Cortex of kidney (tissue), 1 donor: Measurements from ENCODE around the gene DMAC1.

ENCODE experiments used
- DNase-seq: peaks from one replicate; lab custom pipeline; 2025; lab: John Stamatoyannopoulos, UW

Gene DMAC1, protein sequence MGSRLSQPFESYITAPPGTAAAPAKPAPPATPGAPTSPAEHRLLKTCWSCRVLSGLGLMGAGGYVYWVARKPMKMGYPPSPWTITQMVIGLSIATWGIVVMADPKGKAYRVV

DNA sequence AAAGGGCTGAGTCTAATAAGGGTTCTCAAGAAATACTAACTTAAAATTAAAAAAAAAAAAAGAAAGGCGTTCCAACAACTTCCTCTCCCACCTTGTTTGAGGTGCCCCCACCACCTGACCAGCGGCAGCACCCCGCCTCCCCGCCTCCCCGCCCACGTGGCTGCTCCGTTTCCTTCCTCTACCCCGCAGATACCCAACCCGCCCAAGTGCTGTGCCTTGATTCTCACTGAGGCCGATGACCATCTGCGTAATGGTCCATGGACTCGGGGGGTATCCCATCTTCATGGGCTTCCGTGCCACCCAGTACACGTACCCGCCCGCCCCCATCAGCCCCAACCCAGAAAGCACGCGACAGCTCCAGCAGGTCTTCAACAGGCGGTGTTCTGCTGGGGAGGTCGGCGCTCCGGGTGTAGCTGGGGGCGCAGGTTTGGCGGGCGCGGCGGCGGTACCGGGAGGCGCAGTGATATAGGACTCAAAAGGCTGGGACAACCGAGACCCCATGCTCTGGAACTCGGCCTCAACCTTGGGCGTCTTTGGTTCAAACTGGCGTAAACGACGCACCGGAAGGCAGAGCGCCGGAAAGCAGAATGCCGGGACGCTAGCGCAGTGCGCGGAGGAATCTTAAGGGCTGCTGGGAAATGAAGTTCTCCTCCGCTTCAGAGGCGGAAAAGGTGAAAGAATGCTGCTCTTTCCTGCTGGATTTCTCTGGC lies at the start of gene DMAC1:
Gene DMAC1, minus strand, starts transcription at position 545 of the 710 bp plus-strand sequence. Its CDS starts 44 bp downstream, at position 501.
- no peak for DNase-seq

DNA sequence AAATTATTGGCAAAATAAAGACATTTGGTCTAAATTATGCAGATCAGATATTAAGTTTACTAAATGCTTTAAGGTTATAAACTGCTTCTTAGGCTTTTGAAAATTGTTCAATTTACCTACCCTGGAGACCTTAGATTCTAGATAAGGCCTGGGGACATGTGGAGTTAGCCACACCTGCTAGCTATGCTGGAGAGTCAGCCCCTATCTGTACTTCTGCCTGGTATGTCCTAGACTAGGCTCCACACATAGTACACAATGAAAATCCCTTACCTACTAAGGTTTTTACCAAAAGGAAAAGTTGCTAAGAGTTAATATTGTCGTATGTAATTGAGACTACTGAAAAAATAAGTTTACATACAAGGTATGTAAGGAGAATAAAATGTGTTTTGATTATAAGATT lies 49.8 kb upstream of the DMAC1 start:
- no peak for DNase-seq

DNA sequence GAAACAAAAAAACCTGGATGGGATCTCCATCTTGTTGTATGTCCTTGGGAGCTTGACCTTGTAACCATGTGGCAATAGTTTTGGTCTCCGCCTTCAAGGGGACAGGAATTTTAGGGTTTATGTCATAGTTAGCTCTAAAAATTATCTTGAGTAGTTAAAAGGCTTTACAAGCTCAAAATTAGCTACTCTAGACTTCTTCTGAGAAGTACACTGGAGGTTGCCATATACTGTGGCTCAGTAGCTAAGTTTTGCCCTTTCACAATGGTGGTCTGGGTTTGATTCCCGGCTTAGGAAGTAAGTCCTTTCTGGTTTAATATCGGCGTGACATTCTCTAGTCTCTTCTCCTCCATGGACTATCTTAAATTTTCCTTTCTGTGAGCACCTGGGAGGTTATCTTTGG lies 48.9 kb upstream of the DMAC1 start:
- DNase-seq, result no peak

DNA sequence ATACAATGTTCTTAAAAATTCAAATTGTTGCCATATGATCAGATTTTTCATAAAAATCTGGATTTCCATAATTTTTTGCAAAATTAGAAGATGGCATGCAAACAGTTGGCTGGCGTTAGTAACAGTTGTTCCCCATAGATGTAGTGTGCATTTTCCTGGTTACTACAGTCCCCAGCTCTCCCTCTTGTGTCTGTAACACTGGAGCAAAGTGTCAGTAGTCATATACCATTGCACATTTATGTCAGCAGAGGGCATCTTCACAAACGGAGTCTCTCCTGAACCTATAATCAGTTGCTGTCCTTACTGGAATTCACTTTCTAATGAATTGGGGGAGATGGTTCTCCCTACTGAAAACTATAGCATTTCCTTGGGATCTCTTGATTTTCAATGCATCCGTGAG lies 44.7 kb upstream of the DMAC1 start:
- DNase-seq, result no peak

DNA sequence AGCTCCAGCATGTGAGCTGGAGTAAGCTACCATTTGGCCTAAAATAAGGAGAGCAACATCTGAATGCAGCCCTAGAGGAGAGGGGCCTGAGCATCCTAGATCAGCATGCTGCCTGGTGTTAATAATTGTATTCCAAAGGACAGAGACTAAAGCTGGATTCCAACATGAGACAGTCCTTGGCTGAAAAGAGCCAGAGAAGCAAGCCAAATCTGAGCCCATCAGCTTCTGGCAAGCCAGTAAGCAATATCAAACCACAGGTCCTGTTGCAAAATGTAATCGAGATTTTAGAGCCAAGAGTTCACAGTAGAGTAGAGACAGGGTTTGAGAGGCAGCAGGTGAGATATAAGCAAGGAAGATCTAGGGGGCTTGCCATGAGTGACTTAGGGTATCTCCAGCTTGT lies 42.3 kb upstream of the DMAC1 start:
- no peak for DNase-seq

DNA sequence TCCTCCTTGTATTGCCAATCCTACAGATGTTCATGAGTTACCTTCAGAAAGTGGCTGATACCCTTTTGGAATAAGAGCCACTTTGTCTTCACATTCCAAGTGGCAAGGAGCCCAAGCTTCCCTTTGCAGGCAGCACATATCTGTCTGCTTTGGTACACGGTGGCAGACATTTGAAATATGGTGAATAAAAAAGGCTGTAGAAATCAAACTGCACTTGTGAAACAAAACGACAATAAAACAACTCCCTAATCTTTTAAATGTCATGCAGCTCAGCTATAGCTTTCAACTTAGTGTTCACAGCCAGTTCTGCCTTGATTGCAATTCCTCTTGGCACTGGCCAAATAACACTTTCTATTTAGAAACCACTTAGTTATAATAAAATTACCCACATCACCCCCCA lies 35.0 kb upstream of the DMAC1 start:
- DNase-seq, result no peak

DNA sequence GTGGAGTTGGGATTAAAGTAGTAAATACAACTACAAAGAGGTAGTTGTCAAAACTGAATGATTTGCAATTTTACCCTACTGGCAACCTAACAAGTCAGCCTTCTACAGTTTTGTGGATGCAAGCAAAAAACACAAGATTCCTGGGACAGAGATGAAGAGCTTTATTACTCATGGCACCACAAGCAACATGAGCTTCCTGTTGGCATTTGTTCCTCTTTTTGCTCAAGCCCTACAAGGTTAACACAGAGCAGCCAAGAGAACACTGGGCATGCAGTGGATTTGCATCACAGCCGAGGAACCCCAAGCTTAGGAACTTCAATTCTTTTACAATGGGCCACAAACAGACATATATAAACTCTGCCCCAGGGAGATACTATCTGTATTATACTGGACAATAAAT lies 28.8 kb upstream of the DMAC1 start:
- DNase-seq, result no peak

DNA sequence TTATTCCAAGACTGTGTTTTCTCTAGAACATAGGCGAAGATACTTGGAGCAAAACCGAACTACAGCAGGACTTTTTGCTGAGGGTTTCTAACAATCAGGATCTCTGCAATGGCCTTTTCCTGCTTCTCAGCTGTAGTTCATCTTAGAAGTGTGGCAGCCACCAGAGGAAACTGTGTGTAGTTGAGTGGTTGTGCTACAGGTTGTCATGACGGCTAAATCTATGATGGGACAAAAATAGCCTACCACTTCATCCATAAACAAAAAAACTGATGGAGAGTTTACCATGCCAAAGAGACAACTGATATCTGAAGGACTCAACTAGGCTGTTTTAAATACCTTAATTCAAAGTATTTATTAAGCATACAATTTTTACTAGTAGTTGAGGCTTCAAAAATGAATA lies 28.2 kb upstream of the DMAC1 start:
- DNase-seq, result no peak

DNA sequence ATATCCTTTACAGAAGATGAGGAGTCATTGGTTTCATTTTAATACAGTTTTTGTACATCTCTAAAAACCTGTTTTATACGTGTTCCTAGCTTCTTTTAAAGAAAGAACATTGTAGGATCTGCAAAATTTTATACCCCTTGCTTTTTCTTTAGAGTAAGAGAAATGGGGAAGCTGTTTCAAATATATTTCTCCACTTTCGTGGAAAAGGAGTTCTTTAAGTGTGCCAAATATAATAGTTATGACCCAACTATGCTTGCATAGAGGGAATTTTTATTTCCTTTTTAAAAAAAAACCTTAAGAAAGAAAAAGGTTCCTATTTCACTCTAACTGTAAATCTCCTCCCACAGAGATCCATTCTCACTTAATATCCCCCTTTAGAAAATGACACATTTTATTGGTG lies 27.5 kb upstream of the DMAC1 start:
- no peak for DNase-seq

DNA sequence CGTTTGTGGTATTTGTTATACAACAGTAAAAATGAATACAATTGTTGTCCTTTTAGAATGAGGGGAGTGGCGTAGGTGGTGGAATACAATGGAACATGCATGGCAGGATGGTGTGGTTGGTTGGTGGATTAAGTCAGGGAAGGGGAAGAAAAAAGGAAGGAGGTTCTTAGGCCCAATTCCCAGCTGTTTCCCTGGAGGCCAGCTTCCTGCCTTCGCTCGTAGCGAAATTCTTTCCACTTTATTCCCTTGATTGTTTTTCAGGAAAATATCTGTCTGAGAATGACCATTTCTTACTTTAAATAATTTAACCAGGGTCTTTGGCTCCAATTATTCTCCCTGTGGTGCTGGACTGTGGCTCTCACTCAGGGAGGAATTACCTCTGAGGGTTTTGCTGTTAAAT lies 24.1 kb upstream of the DMAC1 start:
- DNase-seq, result no peak

DNA sequence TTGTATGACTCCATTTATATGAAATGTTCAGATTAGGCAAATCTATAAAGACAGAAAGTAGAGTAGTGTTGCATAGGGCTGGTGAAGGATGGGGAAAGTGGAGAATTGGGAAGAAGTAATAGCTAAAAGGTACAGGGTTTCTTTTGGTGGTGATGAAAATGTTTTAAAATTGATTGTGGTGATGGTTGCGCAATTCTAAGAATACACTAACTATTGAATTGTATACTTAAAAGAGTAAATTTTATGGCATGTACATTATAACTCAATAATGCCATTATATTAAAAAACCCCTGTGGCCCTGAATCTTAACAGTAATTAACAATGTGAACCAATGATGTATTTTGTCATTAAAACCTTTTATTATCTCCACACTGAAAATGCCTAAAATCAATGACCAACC lies 20.4 kb upstream of the DMAC1 start:
- DNase-seq, result no peak

DNA sequence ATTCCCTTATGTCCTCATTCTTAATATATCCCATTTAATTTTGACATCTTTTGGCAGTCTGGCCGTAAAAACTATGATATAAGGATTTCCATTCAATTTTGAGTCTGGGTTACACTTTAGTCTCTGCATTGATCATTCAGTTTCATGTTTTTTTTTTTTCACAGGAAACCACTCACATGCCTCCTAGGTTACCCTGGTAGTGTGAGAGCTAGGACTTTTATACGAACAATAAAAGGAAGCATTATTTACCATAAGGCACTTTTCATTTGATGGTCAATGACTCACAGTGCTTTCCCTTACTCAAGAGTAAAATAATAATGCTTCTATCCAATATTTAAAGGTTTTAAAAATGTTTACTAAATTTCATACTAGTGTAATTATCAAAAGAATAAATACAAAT lies 16.4 kb upstream of the DMAC1 start:
- no peak for DNase-seq

DNA sequence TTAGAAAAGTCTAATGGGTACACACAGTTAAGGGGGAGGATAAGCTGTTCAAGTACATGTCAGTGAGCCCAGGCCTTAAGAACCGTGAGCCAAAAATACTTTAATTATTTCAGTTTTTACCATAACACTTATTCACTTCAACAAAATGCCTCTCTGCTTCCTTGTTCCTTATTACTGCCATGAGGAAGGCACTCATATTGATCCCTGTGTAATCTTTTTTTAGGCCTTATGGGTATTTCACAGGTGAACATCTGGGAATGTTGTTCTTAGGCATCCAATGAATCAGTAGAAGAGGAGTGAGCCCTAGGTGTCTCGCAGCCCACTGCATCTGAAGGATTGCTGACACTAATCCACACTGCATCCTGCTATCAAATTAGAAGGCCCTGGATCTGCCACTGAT lies 13.5 kb upstream of the DMAC1 start:
- no peak for DNase-seq

DNA sequence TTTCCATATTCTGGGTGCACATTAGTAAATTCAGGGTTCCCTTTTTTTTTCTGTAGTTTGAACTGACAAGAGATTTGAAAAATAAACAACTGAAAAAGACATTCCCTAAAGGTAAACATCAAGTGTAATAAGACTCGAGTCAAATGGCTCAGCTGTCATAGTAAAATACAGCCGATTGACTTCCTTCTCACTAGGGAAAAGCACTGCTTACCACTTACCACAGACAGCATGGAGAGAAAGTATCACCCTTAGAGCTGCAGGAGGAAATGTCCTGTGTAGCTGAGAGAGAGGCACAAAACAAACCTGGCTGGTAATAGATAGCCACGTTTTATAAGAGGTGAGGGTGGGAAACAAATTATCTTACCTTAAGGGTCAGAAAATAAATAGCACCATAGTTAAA lies 12.1 kb upstream of the DMAC1 start:
- no peak for DNase-seq

DNA sequence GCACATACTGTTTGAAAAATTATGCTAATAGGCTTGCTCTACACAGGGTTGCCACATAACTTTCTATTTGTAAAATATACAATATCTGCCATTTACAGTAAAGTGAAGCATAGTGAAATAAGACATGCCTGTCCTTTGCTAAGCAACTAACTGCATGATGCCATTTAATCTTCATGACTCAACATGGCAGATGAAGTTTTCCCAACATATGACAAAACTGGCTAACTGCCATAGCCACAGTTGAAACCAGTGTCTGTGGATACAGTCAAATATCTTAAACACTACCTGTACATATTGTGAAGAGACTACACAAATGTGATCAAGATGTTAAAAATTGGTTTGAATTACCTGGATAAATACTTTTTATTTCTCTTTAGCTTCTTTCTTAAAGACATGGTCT lies 3.1 kb upstream of the DMAC1 start:
- DNase-seq, result no peak

DNA sequence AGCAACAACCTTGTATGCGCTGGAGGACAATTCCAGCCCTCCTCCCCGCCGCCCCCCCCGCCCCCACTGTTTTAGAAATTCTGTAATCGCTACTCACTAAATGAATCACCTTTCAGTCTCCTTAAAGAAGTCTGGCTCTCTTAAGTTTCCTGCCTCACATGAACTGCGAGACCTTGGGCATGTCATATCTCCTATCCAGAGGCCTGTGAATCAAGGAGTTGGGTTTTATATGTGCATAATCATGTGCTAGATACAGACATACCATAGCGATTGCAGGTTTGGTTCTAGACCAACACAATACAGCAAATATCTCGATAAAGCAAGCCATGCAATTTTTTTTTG lies 337 bp upstream of the DMAC1 start:
- no peak for DNase-seq

DNA sequence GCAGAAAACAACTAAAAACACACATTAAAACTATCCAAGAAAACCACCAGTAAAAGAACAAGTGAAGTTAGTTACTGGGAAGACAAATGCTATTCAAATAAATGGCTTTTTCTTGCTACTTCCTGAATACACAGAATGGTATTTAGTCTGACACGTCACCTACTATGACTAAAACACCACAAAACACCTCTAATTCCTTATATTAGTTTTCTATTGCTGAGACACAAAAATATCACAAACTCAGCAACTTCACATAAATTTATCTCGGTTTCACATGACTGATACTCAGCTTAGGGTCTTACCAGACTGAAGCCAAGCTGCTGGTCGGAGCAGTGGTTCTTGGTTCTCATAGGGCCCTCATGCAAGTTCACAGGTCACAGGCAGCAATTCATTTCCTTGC lies 5.4 kb downstream of the DMAC1 start:
- DNase-seq, result no peak

DNA sequence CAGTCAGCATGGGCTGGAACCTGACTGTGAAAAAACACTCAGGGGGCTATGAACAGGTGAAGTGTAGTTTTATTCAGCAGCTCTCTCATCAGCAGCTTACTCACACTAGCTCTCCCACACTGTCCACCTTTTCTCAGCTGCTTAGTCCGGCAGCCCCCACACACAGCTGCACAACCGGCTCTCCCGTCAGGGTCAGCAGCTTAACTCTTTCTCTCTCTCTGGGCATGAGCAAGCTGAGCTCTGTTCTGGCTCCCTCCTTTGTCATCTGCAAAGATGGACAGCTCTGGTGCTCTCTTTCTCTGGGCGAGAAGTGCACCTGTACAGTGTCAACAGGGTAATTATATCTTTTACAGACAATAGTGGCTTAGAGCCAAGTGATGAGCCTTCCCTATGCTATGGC lies 8.2 kb downstream of the DMAC1 start:
- DNase-seq, result no peak

DNA sequence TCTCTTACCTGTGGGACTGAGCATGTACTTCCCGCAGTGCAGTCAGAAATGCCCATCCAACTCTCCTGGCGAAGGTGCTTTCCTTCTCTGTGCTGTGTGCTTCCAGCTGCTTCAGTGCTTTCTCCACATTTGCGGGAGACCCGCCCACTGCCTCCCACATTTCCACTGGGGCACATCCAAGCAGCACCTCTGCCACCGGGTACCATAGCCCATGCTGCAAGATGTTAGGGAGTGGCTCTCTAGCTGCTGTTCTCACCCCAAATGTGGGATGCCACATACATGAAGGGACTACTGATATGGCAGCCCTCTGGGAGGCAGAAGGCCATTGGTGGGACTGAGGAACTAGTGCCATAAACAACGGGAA lies 8.8 kb downstream of the DMAC1 start:
- no peak for DNase-seq

DNA sequence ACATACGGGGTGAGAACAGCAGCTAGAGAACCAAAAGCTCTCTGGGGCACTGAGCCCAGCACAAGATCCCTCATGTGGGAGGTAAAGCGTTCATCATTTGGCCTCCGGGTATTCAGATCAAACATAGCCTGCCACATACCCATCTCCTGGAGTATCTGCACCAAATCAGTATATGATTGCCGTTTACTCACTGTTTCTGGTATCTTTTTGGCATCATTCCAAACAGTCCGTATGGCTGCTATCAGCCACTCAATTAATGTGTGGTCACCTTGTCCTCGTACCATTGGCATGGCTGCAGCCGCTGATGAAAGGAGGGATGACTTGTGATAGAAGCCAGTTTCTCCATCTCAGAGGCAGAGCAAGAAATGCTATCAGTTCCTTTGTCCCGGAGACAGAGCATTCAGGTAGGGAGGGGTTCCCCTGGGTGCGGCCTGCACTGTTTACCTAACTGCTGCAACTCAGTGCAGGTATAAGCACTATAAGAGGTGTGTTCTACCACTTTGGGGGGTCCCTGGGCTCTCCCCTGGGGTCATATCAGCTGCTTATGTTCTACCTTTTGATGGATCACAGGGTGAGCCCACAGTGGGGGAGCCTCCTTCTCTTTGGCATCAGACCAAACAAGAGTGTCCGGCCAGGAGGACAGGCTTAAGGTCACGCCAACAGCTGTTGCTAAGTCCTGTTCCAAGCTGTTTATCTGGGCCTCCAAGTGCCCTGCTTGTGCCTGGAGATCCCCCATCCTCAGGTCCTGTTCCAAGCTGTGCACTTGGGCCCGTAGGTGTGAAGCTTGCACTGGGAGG lies 9.4 kb downstream of the DMAC1 start:
- DNase-seq, result no peak

DNA sequence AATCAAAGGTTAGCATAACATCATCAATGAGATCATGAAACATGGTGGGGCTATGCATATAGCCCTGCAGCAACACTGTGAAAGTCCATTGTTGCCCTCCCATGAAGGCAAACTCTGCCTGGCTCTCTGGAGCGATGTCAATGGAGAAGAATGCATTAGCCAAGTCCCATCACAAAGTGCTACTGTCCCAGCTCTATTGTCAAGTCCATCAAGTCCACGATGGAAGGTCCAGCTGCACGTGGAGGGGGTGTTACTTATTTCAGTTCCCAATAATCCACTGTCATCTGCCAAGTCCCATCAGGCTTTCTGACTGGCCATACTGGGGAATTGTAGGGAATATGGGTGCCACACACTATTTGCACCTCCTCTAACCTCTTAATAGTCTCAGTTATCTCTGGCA lies 10.8 kb downstream of the DMAC1 start:
- no peak for DNase-seq

DNA sequence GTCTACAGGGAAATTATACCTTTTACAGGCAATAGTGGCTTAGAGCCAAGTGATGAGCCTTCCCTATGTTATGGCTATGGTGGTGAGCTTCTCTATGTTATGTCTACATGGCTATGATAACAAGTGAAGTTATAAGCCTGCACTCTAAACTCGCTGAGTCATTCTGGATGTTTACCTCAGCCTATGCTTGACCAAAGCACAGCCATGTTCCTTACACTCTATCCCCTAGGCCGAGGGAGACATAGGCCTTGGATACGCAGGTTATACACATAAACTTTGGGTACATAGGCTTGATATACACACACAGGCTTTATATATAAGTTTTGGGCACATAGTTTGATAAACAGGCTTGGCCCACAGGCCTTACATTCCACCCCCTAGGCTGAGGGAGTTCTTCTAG lies 13.8 kb downstream of the DMAC1 start:
- DNase-seq, result no peak

DNA sequence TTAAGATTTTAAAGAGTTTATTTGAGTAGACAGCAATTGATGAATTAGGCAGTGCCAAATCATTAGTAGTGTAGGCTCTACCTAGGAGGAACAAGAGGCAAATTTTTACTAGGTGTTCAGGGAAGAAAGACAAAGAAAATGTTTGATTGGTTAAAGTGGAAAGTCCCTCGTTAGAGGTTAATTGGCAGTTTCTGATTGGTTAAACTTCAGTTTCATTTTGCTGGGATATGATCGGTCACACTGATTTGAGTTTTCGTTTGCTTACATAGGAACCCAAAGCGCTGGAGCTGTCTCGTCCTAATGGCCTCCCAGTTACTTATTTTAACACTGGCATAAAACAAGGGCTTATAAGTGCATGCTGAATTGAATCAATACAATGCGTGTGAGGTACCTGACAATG lies 15.1 kb downstream of the DMAC1 start:
- no peak for DNase-seq

DNA sequence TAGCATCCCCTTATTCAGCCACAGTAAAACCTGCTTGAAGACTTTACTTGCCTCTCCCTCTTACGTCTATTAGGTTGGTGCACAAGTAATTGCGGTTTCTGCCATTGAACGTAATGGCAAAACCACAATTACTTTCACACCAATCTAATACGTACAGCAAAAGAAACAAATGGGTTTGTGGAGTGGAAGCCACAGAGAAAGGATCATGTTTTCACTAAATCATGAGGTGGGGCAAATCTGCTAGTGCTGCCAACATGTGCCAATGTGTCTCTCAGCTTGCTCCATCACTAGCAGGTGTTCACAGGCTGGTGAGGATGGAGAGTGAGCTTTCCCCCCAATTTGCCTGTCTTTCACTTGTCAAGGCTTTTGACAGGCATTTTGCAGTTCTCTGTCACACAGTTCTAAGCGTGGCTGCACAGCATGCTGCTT lies 15.9 kb downstream of the DMAC1 start:
- DNase-seq, result no peak
